ENCODE data around the gene EIF2S1.

The EIF2S1 gene

DNA sequence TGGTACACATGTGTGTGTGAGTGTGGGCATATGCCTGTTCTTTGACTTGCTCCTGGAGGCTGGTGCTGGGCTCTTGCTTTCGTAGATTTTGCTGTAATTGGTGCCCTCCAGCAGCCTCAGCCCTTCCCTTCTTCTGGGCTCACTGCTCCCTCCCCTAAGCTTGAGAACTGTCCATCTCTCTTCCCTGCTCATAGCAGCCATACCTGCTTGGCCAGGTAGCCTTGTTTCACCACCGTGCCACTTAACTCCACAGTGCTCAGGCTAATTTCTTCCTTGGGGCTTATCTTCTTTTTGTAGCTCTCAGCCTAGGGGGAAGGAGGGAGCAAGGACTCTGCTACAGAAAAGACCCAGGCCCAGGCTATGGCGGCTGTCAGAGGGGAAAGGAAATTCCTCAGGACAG, 32.0 kb downstream of the EIF2S1 start:
- Histone ChIP-seq H3K79me2 (ENCODE audit: control insufficient read depth, insufficient read depth, low read length) (no peaks in the 10 kb centered on the region), H3K79me1 (ENCODE audit: low read length) (no peaks in the 10 kb centered on the region), H2BK15ac (replicated peaks; ENCODE audit: low read depth) (no peak overlapping the region), H3K56ac (ENCODE audit: low read length) (no peak overlapping the region), H3K4me3 (ENCODE audit: low read length) (no peak overlapping the region), H2BK120ac (ENCODE audit: low read depth, low read length) (no peak overlapping the region), H3K4ac (ENCODE audit: low read depth, low read length) (no peak overlapping the region), H2BK5ac (ENCODE audit: low read length) (no peak overlapping the region), H4K8ac (ENCODE audit: low read depth, low read length) (no peak overlapping the region), H3K4me1 (ENCODE audit: control insufficient read depth, low read depth, low read length) (peaks cover 2% of the 10 kb centered on the region), H3K27me3 (ENCODE audit: insufficient read depth, low read length, poor library complexity) (no peaks in the 10 kb centered on the region), H4K5ac (ENCODE audit: low read length) (no peak overlapping the region), H3K9ac (ENCODE audit: low read length) (no peak overlapping the region), H3K23ac (ENCODE audit: low read length) (no peak overlapping the region), H3K27ac (ENCODE audit: low read depth, low read length) (no peak overlapping the region), H2AK5ac (ENCODE audit: low read length) (no peak overlapping the region), H3K18ac (ENCODE audit: low read length) (no peak overlapping the region), H3K36me3 (ENCODE audit: control insufficient read depth, insufficient read depth, low read length) (no peaks in the 10 kb centered on the region), H3K4me2 (ENCODE audit: low read length) (no peak overlapping the region)
- no peak for DNase-seq
- no CpG with 5 or more reads among the region's 3 CpGs for WGBS (ENCODE audit: extremely low coverage, insufficient coverage, low lambda C conversion rate)

DNA sequence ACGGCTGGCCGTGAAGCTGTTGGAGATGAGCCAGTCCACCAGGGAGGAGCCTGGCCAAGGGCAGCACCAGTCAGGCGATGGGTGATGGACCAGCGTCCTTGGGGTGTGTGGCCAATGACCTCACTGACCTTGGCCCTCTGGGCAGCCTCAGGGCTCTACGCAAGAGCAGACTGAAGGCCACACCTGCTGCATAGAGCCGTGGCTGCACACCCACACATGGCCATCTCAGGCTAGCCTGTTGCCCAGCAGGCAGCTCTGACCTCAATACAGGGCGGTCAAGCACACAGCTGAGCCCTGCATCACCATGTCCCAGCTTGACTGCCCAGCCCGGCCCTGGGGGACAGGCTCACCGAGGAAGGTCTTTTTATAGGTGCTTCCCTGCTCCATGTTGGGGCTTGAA, 32.7 kb downstream of the EIF2S1 start:
- Histone ChIP-seq H3K27me3 (ENCODE audit: insufficient read depth, low read length, poor library complexity) (no peaks in the 10 kb centered on the region), H3K18ac (ENCODE audit: low read length) (no peak overlapping the region), H3K79me1 (ENCODE audit: low read length) (no peaks in the 10 kb centered on the region), H3K4me2 (ENCODE audit: low read length) (no peak overlapping the region), H2BK15ac (replicated peaks; ENCODE audit: low read depth) (no peak overlapping the region), H2AK5ac (ENCODE audit: low read length) (no peak overlapping the region), H3K36me3 (ENCODE audit: control insufficient read depth, insufficient read depth, low read length) (no peaks in the 10 kb centered on the region), H3K79me2 (ENCODE audit: control insufficient read depth, insufficient read depth, low read length) (no peaks in the 10 kb centered on the region), H3K4me1 (ENCODE audit: control insufficient read depth, low read depth, low read length) (peaks cover 2% of the 10 kb centered on the region), H3K9ac (ENCODE audit: low read length) (no peak overlapping the region), H3K27ac (ENCODE audit: low read depth, low read length) (no peak overlapping the region), H4K8ac (ENCODE audit: low read depth, low read length) (no peak overlapping the region), H3K4ac (ENCODE audit: low read depth, low read length) (no peak overlapping the region), H2BK5ac (ENCODE audit: low read length) (no peak overlapping the region), H3K4me3 (ENCODE audit: low read length) (no peak overlapping the region), H3K56ac (ENCODE audit: low read length) (no peak overlapping the region), H2BK120ac (ENCODE audit: low read depth, low read length) (no peak overlapping the region), H4K5ac (ENCODE audit: low read length) (no peak overlapping the region), H3K23ac (ENCODE audit: low read length) (no peak overlapping the region)
- whole genome bisulfite sequencing (ENCODE audit: extremely low coverage, insufficient coverage, low lambda C conversion rate): no CpG with 5 or more reads among the region's 9 CpGs
- DNase-seq: no peak

DNA sequence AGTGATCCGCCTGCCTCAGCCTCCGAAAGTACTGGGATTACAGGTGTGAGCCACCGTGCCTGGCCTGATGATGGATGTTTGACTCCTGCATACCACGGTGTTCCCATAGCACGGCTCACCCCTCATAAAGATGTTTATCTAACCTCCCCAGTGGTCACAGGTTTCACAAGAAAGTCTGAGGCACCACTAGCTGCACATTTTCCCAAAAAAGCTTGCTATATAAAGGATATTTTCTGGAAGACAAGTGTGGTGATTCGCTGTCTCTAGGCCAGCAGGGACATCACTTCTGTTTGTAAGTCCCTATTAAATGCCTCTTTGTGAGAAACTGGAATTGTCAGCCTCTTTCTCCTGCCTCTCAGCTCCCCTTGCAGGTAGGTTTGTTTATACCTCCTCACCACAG, 33.6 kb downstream of the EIF2S1 start:
- no peak overlapping the region for H4K8ac ChIP-seq (ENCODE audit: low read depth, low read length)
- no peaks in the 10 kb centered on the region for H3K79me2 ChIP-seq (ENCODE audit: control insufficient read depth, insufficient read depth, low read length)
- no peak overlapping the region for H3K18ac ChIP-seq (ENCODE audit: low read length)
- H3K4me2 ChIP-seq (ENCODE audit: low read length): no peak overlapping the region
- no peak overlapping the region for H3K23ac ChIP-seq (ENCODE audit: low read length)
- no peak overlapping the region for H2AK5ac ChIP-seq (ENCODE audit: low read length)
- no peak overlapping the region for H2BK15ac ChIP-seq (replicated peaks; ENCODE audit: low read depth)
- H3K4me3 ChIP-seq (ENCODE audit: low read length): no peak overlapping the region
- no CpG with 5 or more reads among the region's 6 CpGs for WGBS (ENCODE audit: extremely low coverage, insufficient coverage, low lambda C conversion rate)
- H4K5ac ChIP-seq (ENCODE audit: low read length): no peak overlapping the region
- H3K4me1 ChIP-seq (ENCODE audit: control insufficient read depth, low read depth, low read length): peaks cover 2% of the 10 kb centered on the region
- H3K27me3 ChIP-seq (ENCODE audit: insufficient read depth, low read length, poor library complexity): no peaks in the 10 kb centered on the region
- H3K4ac ChIP-seq (ENCODE audit: low read depth, low read length): no peak overlapping the region
- no peak overlapping the region for H3K27ac ChIP-seq (ENCODE audit: low read depth, low read length)
- no peaks in the 10 kb centered on the region for H3K36me3 ChIP-seq (ENCODE audit: control insufficient read depth, insufficient read depth, low read length)
- no peak overlapping the region for H3K56ac ChIP-seq (ENCODE audit: low read length)
- H2BK120ac ChIP-seq (ENCODE audit: low read depth, low read length): no peak overlapping the region
- H3K9ac ChIP-seq (ENCODE audit: low read length): no peak overlapping the region
- no peaks in the 10 kb centered on the region for H3K79me1 ChIP-seq (ENCODE audit: low read length)
- DNase-seq: no peak
- H2BK5ac ChIP-seq (ENCODE audit: low read length): no peak overlapping the region

DNA sequence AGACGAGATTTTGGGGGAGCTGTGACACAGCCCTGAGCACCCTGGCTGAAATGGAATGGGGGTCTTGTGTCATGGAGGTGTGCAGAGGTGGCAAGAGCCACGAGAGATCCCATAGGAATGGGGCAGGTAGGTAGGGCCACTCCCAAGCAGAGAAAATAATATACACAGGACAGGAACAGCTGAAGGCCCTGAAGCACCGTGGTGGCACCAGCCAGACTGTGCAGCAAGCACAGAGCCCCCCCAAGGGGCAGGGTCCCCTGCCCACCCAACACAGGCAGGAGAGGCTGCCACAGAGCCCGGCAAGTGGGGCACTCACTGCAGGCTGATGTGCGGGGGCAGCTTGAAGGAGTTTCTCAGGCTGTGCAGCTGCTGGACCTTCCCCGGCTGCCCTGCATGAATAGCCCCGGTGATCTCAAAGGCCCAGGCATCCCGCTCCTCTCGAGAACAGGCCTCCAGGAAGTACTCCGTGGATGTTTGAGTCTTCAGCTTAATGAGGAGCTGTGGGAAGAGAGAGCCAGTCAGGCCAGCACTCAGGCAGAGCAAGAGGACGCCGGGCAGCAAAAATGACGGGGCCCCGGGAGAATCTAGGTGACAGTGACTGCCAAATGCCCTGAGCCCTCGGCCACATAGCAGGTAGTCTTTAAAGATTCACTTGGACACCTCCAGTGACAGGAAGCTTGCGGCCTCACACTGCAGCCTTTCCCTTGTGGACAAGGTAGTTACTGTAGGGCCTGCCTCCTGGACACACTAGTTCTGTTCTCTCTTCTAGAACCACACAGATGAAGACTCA, 35.2 kb downstream of the EIF2S1 start:
- no peak overlapping the region for H3K9ac ChIP-seq (ENCODE audit: low read length)
- no peaks in the 10 kb centered on the region for H3K27me3 ChIP-seq (ENCODE audit: insufficient read depth, low read length, poor library complexity)
- no peak for DNase-seq
- H3K18ac ChIP-seq (ENCODE audit: low read length): no peak overlapping the region
- H2BK120ac ChIP-seq (ENCODE audit: low read depth, low read length): no peak overlapping the region
- H3K79me1 ChIP-seq (ENCODE audit: low read length): no peaks in the 10 kb centered on the region
- peaks cover 2% of the 10 kb centered on the region for H3K4me1 ChIP-seq (ENCODE audit: control insufficient read depth, low read depth, low read length)
- no peak overlapping the region for H2AK5ac ChIP-seq (ENCODE audit: low read length)
- no peaks in the 10 kb centered on the region for H3K36me3 ChIP-seq (ENCODE audit: control insufficient read depth, insufficient read depth, low read length)
- H4K8ac ChIP-seq (ENCODE audit: low read depth, low read length): no peak overlapping the region
- H3K79me2 ChIP-seq (ENCODE audit: control insufficient read depth, insufficient read depth, low read length): no peaks in the 10 kb centered on the region
- no peak overlapping the region for H3K4me3 ChIP-seq (ENCODE audit: low read length)
- no peak overlapping the region for H3K27ac ChIP-seq (ENCODE audit: low read depth, low read length)
- no peak overlapping the region for H3K23ac ChIP-seq (ENCODE audit: low read length)
- no CpG with 5 or more reads among the region's 16 CpGs for WGBS (ENCODE audit: extremely low coverage, insufficient coverage, low lambda C conversion rate)
- H3K56ac ChIP-seq (ENCODE audit: low read length): peak overlapping the region; percentile 25
- no peak overlapping the region for H4K5ac ChIP-seq (ENCODE audit: low read length)
- no peak overlapping the region for H3K4ac ChIP-seq (ENCODE audit: low read depth, low read length)
- no peak overlapping the region for H2BK15ac ChIP-seq (replicated peaks; ENCODE audit: low read depth)
- no peak overlapping the region for H2BK5ac ChIP-seq (ENCODE audit: low read length)
- no peak overlapping the region for H3K4me2 ChIP-seq (ENCODE audit: low read length)

DNA sequence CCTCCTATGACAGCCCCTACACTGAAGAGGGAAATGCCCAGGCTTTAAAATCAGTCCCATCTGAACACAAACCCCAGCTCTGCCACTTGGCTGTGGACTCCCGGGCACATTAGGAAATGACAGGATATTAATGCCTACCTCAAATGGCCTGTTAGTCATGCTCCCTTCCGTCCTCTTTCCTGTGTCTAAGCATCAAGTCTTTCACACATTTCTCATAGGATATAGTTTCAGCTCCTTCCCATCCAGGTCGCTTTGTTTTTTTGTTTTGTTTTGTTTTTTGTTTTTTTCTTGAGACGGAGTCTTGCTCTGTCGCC, 35.7 kb downstream of the EIF2S1 start:
- no peak overlapping the region for H3K9ac ChIP-seq (ENCODE audit: low read length)
- no peaks in the 10 kb centered on the region for H3K79me1 ChIP-seq (ENCODE audit: low read length)
- no peak overlapping the region for H2BK120ac ChIP-seq (ENCODE audit: low read depth, low read length)
- no peak overlapping the region for H3K18ac ChIP-seq (ENCODE audit: low read length)
- H2BK5ac ChIP-seq (ENCODE audit: low read length): no peak overlapping the region
- peaks cover 2% of the 10 kb centered on the region for H3K4me1 ChIP-seq (ENCODE audit: control insufficient read depth, low read depth, low read length)
- no peak overlapping the region for H4K5ac ChIP-seq (ENCODE audit: low read length)
- H3K4me3 ChIP-seq (ENCODE audit: low read length): no peak overlapping the region
- DNase-seq: no peak
- H3K27ac ChIP-seq (ENCODE audit: low read depth, low read length): no peak overlapping the region
- H3K23ac ChIP-seq (ENCODE audit: low read length): no peak overlapping the region
- no peaks in the 10 kb centered on the region for H3K27me3 ChIP-seq (ENCODE audit: insufficient read depth, low read length, poor library complexity)
- WGBS (ENCODE audit: extremely low coverage, insufficient coverage, low lambda C conversion rate): no CpG with 5 or more reads among the region's 5 CpGs
- no peaks in the 10 kb centered on the region for H3K79me2 ChIP-seq (ENCODE audit: control insufficient read depth, insufficient read depth, low read length)
- H3K4me2 ChIP-seq (ENCODE audit: low read length): no peak overlapping the region
- H3K4ac ChIP-seq (ENCODE audit: low read depth, low read length): no peak overlapping the region
- H3K36me3 ChIP-seq (ENCODE audit: control insufficient read depth, insufficient read depth, low read length): no peaks in the 10 kb centered on the region
- no peak overlapping the region for H2AK5ac ChIP-seq (ENCODE audit: low read length)
- no peak overlapping the region for H3K56ac ChIP-seq (ENCODE audit: low read length)
- H2BK15ac ChIP-seq (replicated peaks; ENCODE audit: low read depth): no peak overlapping the region
- no peak overlapping the region for H4K8ac ChIP-seq (ENCODE audit: low read depth, low read length)

DNA sequence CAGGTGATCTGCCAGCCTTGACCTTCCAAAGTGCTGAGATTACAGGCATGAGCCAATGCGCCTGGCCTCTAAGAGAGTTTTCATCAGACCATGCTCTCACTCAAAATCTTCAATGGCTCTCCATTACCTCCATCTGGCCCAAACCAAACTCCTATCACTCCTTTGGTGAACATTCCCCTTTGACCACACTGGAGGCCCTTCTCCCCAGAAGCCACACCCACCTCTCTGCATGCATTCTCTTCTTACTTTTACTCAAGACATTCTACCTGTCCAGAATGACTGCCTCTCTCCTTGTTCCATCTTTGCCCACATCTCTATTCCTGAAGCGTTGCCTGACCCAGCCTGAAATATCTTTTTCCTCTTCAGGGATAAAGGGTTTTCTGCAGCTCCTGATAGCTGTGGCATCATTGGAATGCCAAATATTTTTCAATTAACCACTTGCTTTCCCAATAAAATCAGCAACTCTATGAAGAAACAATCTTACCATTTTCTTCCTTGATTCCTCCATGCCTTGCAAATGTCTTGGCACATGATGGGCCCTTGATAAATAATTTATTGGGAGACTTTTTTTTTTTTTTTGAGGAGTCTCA, 36.3 kb downstream of the EIF2S1 start:
- Histone ChIP-seq H3K23ac (ENCODE audit: low read length) (no peak overlapping the region), H3K9ac (ENCODE audit: low read length) (no peak overlapping the region), H4K5ac (ENCODE audit: low read length) (no peak overlapping the region), H3K36me3 (ENCODE audit: control insufficient read depth, insufficient read depth, low read length) (no peaks in the 10 kb centered on the region), H3K18ac (ENCODE audit: low read length) (no peak overlapping the region), H4K8ac (ENCODE audit: low read depth, low read length) (no peak overlapping the region), H3K27me3 (ENCODE audit: insufficient read depth, low read length, poor library complexity) (no peaks in the 10 kb centered on the region), H3K79me2 (ENCODE audit: control insufficient read depth, insufficient read depth, low read length) (no peaks in the 10 kb centered on the region), H3K4me3 (ENCODE audit: low read length) (no peak overlapping the region), H3K4ac (ENCODE audit: low read depth, low read length) (no peak overlapping the region), H2BK15ac (replicated peaks; ENCODE audit: low read depth) (no peak overlapping the region), H3K79me1 (ENCODE audit: low read length) (no peaks in the 10 kb centered on the region), H2AK5ac (ENCODE audit: low read length) (no peak overlapping the region), H2BK120ac (ENCODE audit: low read depth, low read length) (no peak overlapping the region), H2BK5ac (ENCODE audit: low read length) (no peak overlapping the region), H3K4me2 (ENCODE audit: low read length) (no peak overlapping the region), H3K27ac (ENCODE audit: low read depth, low read length) (no peak overlapping the region), H3K56ac (ENCODE audit: low read length) (no peak overlapping the region), H3K4me1 (ENCODE audit: control insufficient read depth, low read depth, low read length) (peaks cover 2% of the 10 kb centered on the region)
- peak; percentile 73 for DNase-seq
- WGBS (ENCODE audit: extremely low coverage, insufficient coverage, low lambda C conversion rate): no CpG with 5 or more reads among the region's 2 CpGs

Data from mesendoderm (in vitro differentiated cells).